Activated T-helper 1 cell treated with anti-CD3 and anti-CD28 coated beads, Interleukin-2, amount 50 U/mL, for 16 hours (primary cell): ENCODE measurements around the gene MAMSTR.
"Not testable (repeated sequence)": the region's sequence is repeated elsewhere in the genome, so short reads cannot be mapped to it uniquely, and the experiment has no call there.

Experiments used
- DNase-seq, 2 donors: peaks; one replicate each; pipeline ENCODE4 v3.0.0-alpha.2; 2020; ENCODE audit warnings: low read depth in 1 of 2, low spot score in 1 of 2

MAMSTR gene, protein sequence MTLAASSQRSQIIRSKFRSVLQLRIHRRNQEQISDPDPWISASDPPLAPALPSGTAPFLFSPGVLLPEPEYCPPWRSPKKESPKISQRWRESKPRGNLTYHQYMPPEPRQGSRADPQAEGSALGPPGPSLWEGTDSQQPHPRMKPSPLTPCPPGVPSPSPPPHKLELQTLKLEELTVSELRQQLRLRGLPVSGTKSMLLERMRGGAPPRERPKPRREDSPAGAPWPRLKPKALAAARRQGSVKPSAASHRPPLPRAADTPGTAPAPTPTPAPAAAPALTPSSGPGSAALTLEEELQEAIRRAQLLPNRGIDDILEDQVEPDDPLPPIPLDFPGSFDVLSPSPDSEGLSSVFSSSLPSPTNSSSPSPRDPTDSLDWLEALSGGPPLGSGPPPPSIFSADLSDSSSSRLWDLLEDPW

GRCh38 chr19:48719263-48720171 is at the start of gene MAMSTR:
TSS of gene MAMSTR (minus strand) at chr19:48719725. CDS start at chr19:48719031, 694 bp downstream.
- DNase-seq = no peak

- DNase-seq = no peak
These were observed 49.6 kb upstream of the MAMSTR start for GRCh38 chr19:48768994-48769713.

DNA sequence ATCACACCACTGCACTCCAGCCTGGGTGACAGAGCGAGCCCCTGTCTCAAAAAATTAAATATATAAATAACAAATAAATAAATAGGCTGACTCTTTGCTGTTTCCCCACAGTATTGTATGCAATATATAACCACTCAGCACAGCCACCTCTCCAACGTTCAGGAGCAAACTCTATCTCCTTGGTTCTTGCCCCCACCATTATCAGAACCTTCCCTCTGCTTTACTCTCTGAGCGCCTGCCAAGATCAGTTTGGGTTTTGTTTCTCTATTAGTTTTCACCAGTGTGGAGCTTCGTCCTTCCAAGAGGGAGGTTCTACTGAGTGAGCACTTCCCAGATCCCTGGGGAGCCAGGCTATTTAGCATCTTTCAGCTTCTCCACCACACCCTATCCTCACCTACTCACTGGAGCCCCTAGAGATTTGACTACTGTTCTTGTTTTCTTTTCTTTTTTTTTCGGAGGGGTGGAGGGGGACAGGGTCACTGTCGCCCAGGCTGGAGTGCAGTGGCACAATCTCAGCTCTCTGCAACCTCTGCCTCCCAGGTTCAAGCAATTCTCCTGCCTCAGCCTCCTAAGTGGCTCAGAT is 48.7 kb upstream of the MAMSTR start:
- DNase-seq = not testable (repeated sequence)

GRCh38 chr19:48765816-48766215 is 46.3 kb upstream of the MAMSTR start:
- not testable (repeated sequence) for DNase-seq

GRCh38 chr19:48760504-48761205 is 41.1 kb upstream of the MAMSTR start:
- DNase-seq = no peak

- DNase-seq = no peak
These were observed 38.2 kb upstream of the MAMSTR start for GRCh38 chr19:48757741-48758144.

GRCh38 chr19:48757089-48757675 is 37.7 kb upstream of the MAMSTR start:
- no peak for DNase-seq

DNA sequence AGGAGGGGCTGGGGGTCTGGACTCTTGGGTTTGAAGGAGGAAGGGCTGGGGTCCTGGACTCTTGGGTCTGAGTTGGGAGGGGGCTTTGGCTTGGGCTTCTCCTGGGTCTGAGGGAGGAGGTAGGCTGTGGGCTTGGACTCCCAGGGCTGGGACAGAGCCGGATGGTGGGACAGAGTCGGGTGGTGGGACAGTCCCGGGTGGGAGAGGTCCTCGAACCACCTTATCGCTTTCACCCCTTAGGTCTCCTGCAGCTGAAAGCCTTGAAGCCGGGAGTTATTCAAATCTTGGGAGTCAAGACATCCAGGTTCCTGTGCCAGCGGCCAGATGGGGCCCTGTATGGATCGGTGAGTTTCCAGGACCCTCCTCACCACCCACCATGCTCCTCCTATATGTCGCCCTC is 37.2 kb upstream of the MAMSTR start:
- no peak for DNase-seq

GRCh38 chr19:48756212-48756611 is 36.7 kb upstream of the MAMSTR start:
- no peak for DNase-seq

- no peak for DNase-seq
These were observed 36.3 kb upstream of the MAMSTR start for GRCh38 chr19:48755787-48756186.

- no peak for DNase-seq
These were observed 35.6 kb upstream of the MAMSTR start, which contains the start of gene FGF21 for GRCh38 chr19:48755084-48755641. TSS of gene FGF21 (plus strand) at chr19:48755524. CDS start at chr19:48756237, 713 bp downstream.

DNA sequence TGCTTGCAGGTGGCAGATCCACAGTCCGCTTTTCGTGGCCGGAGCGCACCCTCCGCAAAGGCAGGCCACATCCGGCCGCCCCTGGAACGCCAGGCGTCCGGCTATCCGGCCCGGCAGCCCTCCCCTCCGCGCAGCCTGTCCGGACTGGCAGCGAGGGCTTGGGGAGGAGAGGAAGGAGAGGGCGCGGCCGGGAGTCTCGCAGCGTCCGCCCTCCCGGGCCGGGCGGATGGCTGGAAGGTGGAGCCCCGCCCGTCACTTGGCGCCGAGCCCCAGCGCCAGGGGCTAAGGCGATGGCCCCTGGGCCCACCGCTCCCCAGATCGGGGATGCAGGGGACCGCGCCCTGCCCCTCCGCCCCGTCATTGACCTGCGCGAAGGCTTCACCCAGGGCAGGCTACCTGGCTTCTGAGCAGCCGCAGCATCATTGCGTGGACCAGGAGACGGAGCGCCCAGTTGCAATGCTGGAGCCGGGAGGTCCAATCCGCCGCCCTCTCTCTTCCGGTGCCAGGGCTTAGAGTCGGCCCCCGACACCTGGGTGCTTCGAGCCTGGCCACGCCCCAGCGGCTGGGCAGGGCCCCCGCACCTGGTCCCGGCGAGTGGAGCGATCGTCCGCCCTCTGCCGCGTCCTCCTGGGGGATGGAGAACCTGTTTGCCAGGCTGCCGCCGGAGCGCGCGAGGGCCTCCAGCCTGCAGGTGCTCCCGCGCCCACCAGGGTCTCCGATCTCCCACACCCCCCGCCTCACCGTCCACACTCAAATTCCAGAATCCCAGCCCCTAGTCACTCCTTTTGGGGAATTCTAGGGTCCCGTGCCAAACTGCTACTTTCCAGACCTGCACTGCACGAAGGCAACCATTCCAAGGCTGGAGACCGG is 33.2 kb upstream of the MAMSTR start, which contains the start of gene FUT1:
TSS of gene FUT1 (minus strand) at position 146 of the 870 bp plus-strand sequence. CDS start 1,360 bp downstream, outside the sequence.
- no peak for DNase-seq

DNA sequence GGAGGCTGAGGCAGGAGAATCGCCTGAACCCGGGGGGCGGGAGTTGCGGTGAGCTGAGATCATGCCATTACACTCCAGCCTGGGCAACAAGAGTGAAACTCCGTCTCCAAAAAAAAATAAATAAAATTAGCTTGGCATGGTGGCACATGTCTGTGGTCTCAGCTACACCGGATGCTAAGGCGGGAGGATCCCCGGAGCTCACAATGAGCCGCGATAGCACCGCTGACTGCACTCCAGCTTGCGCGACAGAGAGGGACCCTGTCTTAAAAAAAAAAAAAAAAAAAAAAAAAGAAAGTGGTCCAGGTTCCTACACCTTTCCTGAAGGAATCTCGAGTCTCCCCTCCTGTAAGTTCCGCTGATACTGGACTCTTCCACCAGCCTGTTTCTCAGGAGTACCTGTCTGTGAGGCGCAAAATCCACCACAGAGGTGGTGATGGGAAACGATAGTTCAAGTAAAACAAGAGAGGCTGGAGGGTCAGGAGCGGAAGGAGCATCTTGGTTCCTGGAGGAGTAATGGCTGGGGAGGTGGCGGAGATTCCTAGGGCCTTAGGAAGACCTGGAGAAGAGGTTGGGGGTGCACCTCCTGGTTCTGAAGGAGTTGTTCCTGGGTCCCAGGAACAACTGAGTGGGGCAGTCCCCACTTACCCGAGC is 32.4 kb upstream of the MAMSTR start:
- no peak for DNase-seq

DNA sequence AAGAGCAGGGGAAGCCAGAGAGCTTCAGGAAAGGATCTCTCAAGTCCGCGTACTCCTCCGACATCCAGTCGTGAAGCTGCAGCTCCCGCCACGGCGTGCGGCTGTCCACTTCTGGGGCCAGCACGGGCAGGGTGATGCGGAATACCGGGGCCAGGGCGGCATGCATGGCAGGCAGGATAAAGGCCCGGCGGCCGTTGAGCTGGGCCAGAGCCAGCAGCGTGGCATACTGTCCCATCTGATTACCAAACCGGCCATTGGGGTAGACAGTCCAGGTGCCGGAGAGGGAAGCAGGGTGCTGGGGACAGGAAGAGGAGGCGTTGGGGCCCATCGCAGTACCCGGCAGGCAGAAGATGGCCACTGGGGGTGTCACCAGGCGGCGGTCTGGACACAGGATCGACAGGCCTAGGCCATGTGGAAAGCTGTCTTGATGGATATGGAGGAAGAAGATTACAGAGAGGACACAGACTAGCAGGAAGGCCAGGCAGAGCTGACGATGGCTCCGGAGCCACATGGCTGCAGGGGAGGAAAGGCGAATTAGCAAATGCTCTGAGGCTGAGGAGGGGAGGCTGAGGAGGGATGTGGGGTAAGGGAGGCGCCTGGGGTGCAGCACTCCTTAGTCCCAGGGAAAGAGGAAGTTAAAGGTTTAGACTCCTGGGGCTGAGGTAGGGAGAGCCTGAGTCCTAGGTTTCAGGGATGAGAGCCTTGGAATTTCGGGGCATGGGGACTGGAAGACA is 31.4 kb upstream of the MAMSTR start:
- DNase-seq = no peak

GRCh38 chr19:48750351-48750750 is 30.8 kb upstream of the MAMSTR start:
- DNase-seq = no peak

GRCh38 chr19:48749571-48750198 is 30.2 kb upstream of the MAMSTR start:
- no peak for DNase-seq
